DOHH2 (cell line): ENCODE results near the gene CCR8.
"Not testable (repeated sequence)": the region's sequence is repeated elsewhere in the genome, so short reads cannot be mapped to it uniquely, and the experiment has no call there.

ENCODE experiments used
- H3F3A ChIP-seq: fragments of 200-600 bp; sonication (generic), shearing (Covaris generic); 2 replicates; pipeline ENCODE4 v1.6.0; 2016; ENCODE audit warnings: antibody characterized with exemption, mild to moderate bottlenecking; ENCODE audit not compliant: control insufficient read depth, insufficient read depth
- H3K27ac ChIP-seq: fragments of 200-600 bp; sonication (generic); 2 replicates; pipeline ENCODE4 v1.5.1; 2014; ENCODE audit warnings: low read depth, mild to moderate bottlenecking, low read length, moderate library complexity
- H3K27me3 ChIP-seq: fragments of 200-600 bp; sonication (generic); 2 replicates; pipeline ENCODE4 v1.6.1; 2014; ENCODE audit warnings: mild to moderate bottlenecking, low read length, mixed read lengths; ENCODE audit not compliant: control insufficient read depth
- H3K36me3 ChIP-seq: fragments of 200-600 bp; sonication (generic); 2 replicates; pipeline ENCODE4 v1.6.1; 2014; ENCODE audit warnings: mild to moderate bottlenecking, low read length, moderate library complexity, mixed read lengths; ENCODE audit not compliant: control insufficient read depth
- H3K4me1 ChIP-seq: fragments of 200-600 bp; sonication (generic); 2 replicates; pipeline ENCODE4 v1.6.1; 2014; ENCODE audit warnings: mild to moderate bottlenecking, low read length, mixed read lengths; ENCODE audit not compliant: control insufficient read depth
- H3K4me2 ChIP-seq: fragments of 200-600 bp; sonication (generic); 2 replicates; pipeline ENCODE4 v1.6.0; 2014; ENCODE audit warnings: mild to moderate bottlenecking, low read length, moderate library complexity
- H3K4me3 ChIP-seq: fragments of 200-600 bp; sonication (generic); 2 replicates; pipeline ENCODE4 v1.5.1; 2014; ENCODE audit warnings: mild to moderate bottlenecking, low read length, mixed read lengths
- H3K79me2 ChIP-seq: fragments of 200-600 bp; sonication (generic); 2 replicates; pipeline ENCODE4 v1.6.1; 2014; ENCODE audit warnings: mild to moderate bottlenecking, low read length, mixed read lengths; ENCODE audit not compliant: control insufficient read depth
- H3K9me2 ChIP-seq: fragments of 200-600 bp; sonication (generic); replicated peaks from 2 replicates; pipeline ENCODE4 v1.6.1; 2014; ENCODE audit warnings: mild to moderate bottlenecking, low read length, mixed read lengths; ENCODE audit not compliant: control insufficient read depth
- H3K9me3 ChIP-seq: fragments of 200-600 bp; sonication (generic); 2 replicates; pipeline ENCODE4 v1.6.1; 2014; ENCODE audit warnings: antibody characterized with exemption, low read length, mixed read lengths; ENCODE audit not compliant: control insufficient read depth, insufficient read depth
- H4K20me1 ChIP-seq: fragments of 200-600 bp; sonication (generic); 2 replicates; pipeline ENCODE4 v1.6.0; 2014; ENCODE audit warnings: low read depth, mild to moderate bottlenecking, antibody characterized with exemption, low read length, moderate library complexity; ENCODE audit not compliant: control insufficient read depth, insufficient read depth
- CTCF ChIP-seq: fragments of 200-600 bp; sonication (generic); IDR thresholded peaks from one replicate; pipeline ENCODE4 v1.5.1; 2014; ENCODE audit warnings: antibody characterized with exemption, mild to moderate bottlenecking, low read depth, low read length; ENCODE audit not compliant: poor library complexity, severe bottlenecking
- EZH2phosphoT487 ChIP-seq: fragments of 200-600 bp; sonication (generic); IDR thresholded peaks from 2 replicates; pipeline ENCODE4 v1.6.1; 2017; ENCODE audit warnings: borderline replicate concordance, mild to moderate bottlenecking, antibody characterized with exemption, low read length, moderate library complexity, mixed read lengths

CCR8 gene

GRCh38 chr3:39358333-39358732 is 28.8 kb downstream of the CCR8 start:
- H3K27ac ChIP-seq = no peak overlapping the region

GRCh38 chr3:39361252-39361927 is 31.9 kb downstream of the CCR8 start:
- Histone ChIP-seq H3K9me3 (no peaks in the 10 kb centered on the region), H3K27me3 (no peaks in the 10 kb centered on the region), H3F3A (no peaks in the 10 kb centered on the region), H4K20me1 (no peaks in the 10 kb centered on the region), H3K79me2 (no peaks in the 10 kb centered on the region), H3K27ac (no peak overlapping the region), H3K4me2 (no peak overlapping the region), H3K4me3 (no peak overlapping the region), H3K9me2 (no peaks in the 10 kb centered on the region), H3K36me3 (no peaks in the 10 kb centered on the region), H3K4me1 (no peaks in the 10 kb centered on the region)
- no peak for TF ChIP-seq CTCF
- no peak for TF ChIP-seq EZH2phosphoT487

More at GRCh38 chr3:39358333-39358732, 28.8 kb downstream of the CCR8 start:
- TF ChIP-seq EZH2phosphoT487 = no peak
- H3K4me3 ChIP-seq = no peak overlapping the region
- H3K36me3 ChIP-seq = no peaks in the 10 kb centered on the region
- H3K4me1 ChIP-seq = no peaks in the 10 kb centered on the region
- no peaks in the 10 kb centered on the region for H3K9me2 ChIP-seq
- H3K27me3 ChIP-seq = peaks cover 7% of the 10 kb centered on the region; the same call in 1 of the 2 replicates
- H4K20me1 ChIP-seq = no peaks in the 10 kb centered on the region
- no peak overlapping the region for H3K4me2 ChIP-seq
- H3K9me3 ChIP-seq = no peaks in the 10 kb centered on the region
- H3F3A ChIP-seq = no peaks in the 10 kb centered on the region
- H3K79me2 ChIP-seq = no peaks in the 10 kb centered on the region

- no peak overlapping the region for H3K4me2 ChIP-seq
- no peaks in the 10 kb centered on the region for H3K9me2 ChIP-seq
- H3K27me3 ChIP-seq = no peaks in the 10 kb centered on the region
- H3K79me2 ChIP-seq = no peaks in the 10 kb centered on the region
- H3K9me3 ChIP-seq = no peaks in the 10 kb centered on the region
- H4K20me1 ChIP-seq = no peaks in the 10 kb centered on the region
- no peak overlapping the region for H3K4me3 ChIP-seq
- H3K36me3 ChIP-seq = no peaks in the 10 kb centered on the region
- H3F3A ChIP-seq = no peaks in the 10 kb centered on the region
- no peaks in the 10 kb centered on the region for H3K4me1 ChIP-seq
- no peak overlapping the region for H3K27ac ChIP-seq
- no peak for TF ChIP-seq EZH2phosphoT487
- TF ChIP-seq CTCF = no peak
Measured at GRCh38 chr3:39362192-39362591, 32.7 kb downstream of the CCR8 start.

- Histone ChIP-seq H3K9me3 (no peaks in the 10 kb centered on the region), H3F3A (no peaks in the 10 kb centered on the region), H3K4me3 (no peak overlapping the region), H3K4me1 (no peaks in the 10 kb centered on the region), H3K4me2 (no peak overlapping the region), H3K9me2 (no peaks in the 10 kb centered on the region), H3K79me2 (no peaks in the 10 kb centered on the region), H3K36me3 (no peaks in the 10 kb centered on the region), H3K27me3 (no peaks in the 10 kb centered on the region), H3K27ac (no peak overlapping the region), H4K20me1 (no peaks in the 10 kb centered on the region)
- no peak for TF ChIP-seq EZH2phosphoT487
- no peak for TF ChIP-seq CTCF
Measured at GRCh38 chr3:39362812-39363211, 33.3 kb downstream of the CCR8 start.

GRCh38 chr3:39370450-39370849 is 40.9 kb downstream of the CCR8 start:
- not testable (repeated sequence) for H3F3A ChIP-seq, H3K4me1 ChIP-seq, H4K20me1 ChIP-seq, H3K9me2 ChIP-seq, H3K36me3 ChIP-seq, H3K79me2 ChIP-seq, H3K27me3 ChIP-seq, H3K27ac ChIP-seq, H3K9me3 ChIP-seq, H3K4me2 ChIP-seq, H3K4me3 ChIP-seq
